T-helper 1 cell treated with Interleukin-12 subunit alpha and Interleukin-12 subunit beta and Interleukin-4 antibody, amounts not matched to agents 30 μg/mL and 1 μg/mL, for 36 hours (primary cell): ENCODE data around the gene GNG12.

Source experiments
- H3K27ac Mint-ChIP-seq: one replicate; pipeline ENCODE4 v1.8.0; 2021; ENCODE audit warnings: mild to moderate bottlenecking, mixed read lengths
- H3K27me3 Mint-ChIP-seq: one replicate; pipeline ENCODE4 v1.8.0; 2021; ENCODE audit warnings: low read depth, mixed read lengths
- H3K36me3 Mint-ChIP-seq: one replicate; pipeline ENCODE4 v1.8.0; 2021; ENCODE audit warnings: low read depth, mixed read lengths
- H3K4me1 Mint-ChIP-seq: one replicate; pipeline ENCODE4 v1.8.0; 2021; ENCODE audit warnings: low read depth, mixed read lengths
- H3K4me3 Mint-ChIP-seq: one replicate; pipeline ENCODE4 v1.8.0; 2021; ENCODE audit warnings: mild to moderate bottlenecking, moderate library complexity, mixed read lengths
- H3K9me3 Mint-ChIP-seq: one replicate; pipeline ENCODE4 v1.8.0; 2021; ENCODE audit warnings: mixed read lengths

GNG12 gene

GRCh38 chr1:67700692-67701410, 132.4 kb downstream of the GNG12 start:
- Mint-ChIP-seq H3K9me3 (no peaks in the 10 kb centered on the region), H3K4me3 (no peak overlapping the region), H3K27ac (no peak overlapping the region), H3K36me3 (no peaks in the 10 kb centered on the region), H3K4me1 (peaks cover under 1% of the 10 kb centered on the region), H3K27me3 (peaks cover 4% of the 10 kb centered on the region)

DNA sequence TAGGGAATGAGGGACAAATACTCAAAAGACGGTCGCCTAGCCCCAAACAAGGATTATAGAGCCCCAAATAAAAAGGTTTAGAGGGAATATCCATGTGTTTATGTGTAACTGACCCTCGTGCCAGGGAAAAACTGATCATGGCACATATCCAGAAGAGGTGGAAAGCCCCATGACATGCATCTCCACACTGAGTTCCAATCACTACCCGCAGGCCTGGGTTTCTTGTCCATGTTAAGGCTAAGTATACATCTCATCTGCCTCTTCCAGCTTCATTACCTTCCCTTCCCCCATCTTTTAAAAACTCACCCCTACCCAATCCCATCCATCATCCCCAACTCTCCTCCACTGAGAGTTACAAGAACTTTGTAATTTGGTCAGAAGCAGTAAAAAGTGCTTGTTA, 133.0 kb downstream of the GNG12 start:
- Mint-ChIP-seq H3K9me3 (no peaks in the 10 kb centered on the region), H3K4me3 (no peak overlapping the region), H3K27ac (no peak overlapping the region), H3K36me3 (no peaks in the 10 kb centered on the region), H3K27me3 (peaks cover 4% of the 10 kb centered on the region), H3K4me1 (peaks cover 3% of the 10 kb centered on the region)

DNA sequence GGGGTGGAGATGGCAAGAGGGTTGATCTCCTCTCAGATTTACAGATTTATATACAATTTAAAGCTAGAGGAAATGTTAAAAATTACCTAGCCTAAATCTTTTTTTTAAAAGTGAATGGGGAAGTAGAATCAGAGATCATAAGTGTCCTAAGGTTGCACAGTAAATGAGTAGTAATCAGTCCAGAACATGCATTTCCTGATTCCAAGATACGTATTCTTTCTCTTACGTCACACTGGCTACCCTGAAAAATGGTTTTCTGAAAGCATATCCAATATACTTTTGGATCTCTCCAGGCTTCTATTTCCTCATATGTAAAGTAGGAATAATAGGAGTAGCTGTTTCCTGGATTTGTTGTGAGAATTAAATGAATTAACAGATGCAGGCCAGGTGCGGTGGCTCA, 136.6 kb downstream of the GNG12 start:
- Mint-ChIP-seq H3K27me3 (peaks cover 4% of the 10 kb centered on the region), H3K9me3 (no peaks in the 10 kb centered on the region), H3K27ac (no peak overlapping the region), H3K4me3 (no peak overlapping the region), H3K4me1 (peaks cover 3% of the 10 kb centered on the region), H3K36me3 (no peaks in the 10 kb centered on the region)

- Mint-ChIP-seq H3K36me3 (no peaks in the 10 kb centered on the region), H3K4me1 (peaks cover 3% of the 10 kb centered on the region)
Observed at GRCh38 chr1:67695963-67696362, 137.3 kb downstream of the GNG12 start.

DNA sequence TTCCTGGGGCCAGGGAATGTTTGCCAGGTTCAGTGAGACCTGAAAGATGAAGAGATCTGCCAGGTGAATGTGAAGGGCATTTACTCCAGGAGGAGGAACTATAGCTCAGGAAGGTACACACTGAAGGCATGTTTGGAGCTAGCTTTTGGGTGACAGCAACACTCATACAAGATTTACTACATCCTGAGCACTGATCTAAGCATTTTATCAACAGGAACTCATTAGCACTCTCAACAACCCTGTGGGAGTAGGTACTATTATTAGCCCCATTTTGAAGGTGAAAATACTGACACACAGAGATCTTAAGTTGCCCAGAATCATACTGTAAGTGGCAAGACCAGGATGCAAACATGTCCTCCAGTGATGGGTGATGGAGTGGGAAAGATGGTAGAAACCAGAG, 141.6 kb downstream of the GNG12 start:
- Mint-ChIP-seq H3K4me1 (peaks cover 23% of the 10 kb centered on the region), H3K9me3 (no peaks in the 10 kb centered on the region), H3K27me3 (peaks cover 4% of the 10 kb centered on the region), H3K4me3 (no peak overlapping the region), H3K36me3 (peaks cover 25% of the 10 kb centered on the region), H3K27ac (no peak overlapping the region)

More at GRCh38 chr1:67695963-67696362, 137.3 kb downstream of the GNG12 start:
- H3K27me3 Mint-ChIP-seq, result peaks cover 4% of the 10 kb centered on the region
- H3K27ac Mint-ChIP-seq, result no peak overlapping the region
- no peaks in the 10 kb centered on the region for H3K9me3 Mint-ChIP-seq
- H3K4me3 Mint-ChIP-seq, result no peak overlapping the region

- Mint-ChIP-seq H3K4me1 (peaks cover 23% of the 10 kb centered on the region), H3K4me3 (no peak overlapping the region), H3K9me3 (no peaks in the 10 kb centered on the region), H3K36me3 (peaks cover 28% of the 10 kb centered on the region), H3K27ac (no peak overlapping the region), H3K27me3 (no peaks in the 10 kb centered on the region)
Observed at GRCh38 chr1:67690411-67690810, 142.9 kb downstream of the GNG12 start.

GRCh38 chr1:67690018-67690363, 143.3 kb downstream of the GNG12 start:
- Mint-ChIP-seq H3K4me3 (no peak overlapping the region), H3K36me3 (peaks cover 29% of the 10 kb centered on the region), H3K27ac (no peak overlapping the region), H3K4me1 (peaks cover 23% of the 10 kb centered on the region), H3K27me3 (no peaks in the 10 kb centered on the region), H3K9me3 (no peaks in the 10 kb centered on the region)

DNA sequence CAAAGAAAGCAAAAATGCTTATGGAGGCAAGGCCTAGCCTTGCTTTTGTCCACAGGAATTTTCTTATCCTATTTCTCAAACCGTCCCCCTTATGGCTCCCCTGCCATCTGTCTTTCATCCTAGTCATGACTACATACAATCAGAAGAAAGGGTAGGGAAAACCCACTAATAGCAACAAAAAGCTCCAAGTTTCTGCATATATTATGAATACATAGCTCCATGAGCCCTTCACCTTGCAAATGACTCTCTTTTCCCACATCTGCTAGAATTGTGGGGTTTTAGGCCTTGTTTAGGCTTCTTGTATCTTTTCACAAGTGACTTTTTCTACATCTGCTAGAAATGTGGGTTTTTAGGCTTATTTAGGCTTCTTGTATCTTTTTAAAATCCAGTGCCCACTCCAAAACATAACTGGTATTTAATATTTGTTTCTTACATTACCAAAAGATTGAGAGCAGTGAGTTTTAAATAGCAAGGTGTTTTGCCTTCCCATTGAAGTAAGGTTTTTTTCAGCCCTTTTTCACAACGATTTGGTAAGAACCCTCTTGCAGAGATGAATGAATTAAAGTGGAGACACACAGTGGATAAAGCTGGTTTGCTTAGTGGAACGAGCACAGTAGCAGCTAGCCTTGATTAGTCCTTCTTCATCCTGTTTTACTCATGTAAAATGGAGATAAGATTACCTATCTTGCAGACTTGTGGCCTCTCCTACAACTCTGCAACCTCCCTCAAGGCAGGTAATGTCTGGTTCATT, 143.8 kb downstream of the GNG12 start:
- Mint-ChIP-seq H3K9me3 (no peaks in the 10 kb centered on the region), H3K27ac (no peak overlapping the region), H3K27me3 (no peaks in the 10 kb centered on the region), H3K4me1 (peaks cover 23% of the 10 kb centered on the region), H3K4me3 (no peak overlapping the region), H3K36me3 (peaks cover 29% of the 10 kb centered on the region)

DNA sequence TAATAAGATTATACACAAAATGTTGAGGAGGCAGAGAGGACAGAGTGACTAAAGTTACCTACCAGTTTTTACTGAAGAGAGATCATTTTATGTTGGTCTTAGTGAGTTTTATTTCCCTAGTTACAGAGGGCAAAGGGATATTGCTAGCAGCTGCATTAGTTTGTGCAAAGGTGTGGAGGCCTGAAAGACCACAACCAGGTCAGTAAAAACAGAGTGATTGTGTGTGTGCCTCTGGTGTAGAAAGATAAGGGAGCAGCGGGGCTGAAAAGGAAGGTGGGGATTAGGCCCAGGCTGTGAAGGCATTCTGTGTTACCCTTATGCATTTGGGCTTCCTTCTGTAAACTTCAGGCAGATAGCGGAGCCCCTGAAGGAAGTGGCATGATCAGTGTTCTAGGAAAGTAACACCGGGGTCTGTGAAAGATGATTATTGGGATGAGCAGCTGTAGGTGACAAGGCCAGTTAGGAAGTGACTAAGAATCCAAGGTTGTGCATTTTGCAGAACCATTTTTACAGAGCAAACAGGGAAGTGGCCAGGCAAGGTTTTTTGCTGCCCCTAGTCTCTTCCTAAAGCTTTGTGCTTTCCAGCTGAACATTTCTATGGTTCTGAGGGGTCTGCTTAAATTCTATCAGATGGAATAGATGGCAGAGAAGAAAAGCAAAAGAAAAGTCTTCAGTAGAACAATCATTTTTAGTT, 144.6 kb downstream of the GNG12 start:
- Mint-ChIP-seq H3K27ac (no peak overlapping the region), H3K4me1 (peaks cover 29% of the 10 kb centered on the region), H3K27me3 (no peaks in the 10 kb centered on the region), H3K9me3 (no peaks in the 10 kb centered on the region), H3K36me3 (peaks cover 29% of the 10 kb centered on the region), H3K4me3 (peak overlapping the region; percentile 12)

DNA sequence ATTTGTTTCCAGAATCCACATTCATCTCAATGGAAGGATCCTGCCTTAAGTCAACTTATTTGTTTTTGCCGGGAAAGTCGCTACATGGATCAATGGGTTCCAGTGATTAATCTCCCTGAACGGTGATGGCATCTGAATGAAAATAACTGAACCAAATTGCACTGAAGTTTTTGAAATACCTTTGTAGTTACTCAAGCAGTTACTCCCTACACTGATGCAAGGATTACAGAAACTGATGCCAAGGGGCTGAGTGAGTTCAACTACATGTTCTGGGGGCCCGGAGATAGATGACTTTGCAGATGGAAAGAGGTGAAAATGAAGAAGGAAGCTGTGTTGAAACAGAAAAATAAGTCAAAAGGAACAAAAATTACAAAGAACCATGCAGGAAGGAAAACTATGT, 145.6 kb downstream of the GNG12 start:
- Mint-ChIP-seq H3K36me3 (peaks cover 29% of the 10 kb centered on the region), H3K9me3 (no peaks in the 10 kb centered on the region), H3K27ac (no peak overlapping the region), H3K27me3 (no peaks in the 10 kb centered on the region), H3K4me3 (peak overlapping the region; percentile 26), H3K4me1 (peaks cover 33% of the 10 kb centered on the region)

- Mint-ChIP-seq H3K36me3 (peaks cover 29% of the 10 kb centered on the region), H3K4me3 (peak overlapping the region; percentile 99), H3K4me1 (peaks cover 33% of the 10 kb centered on the region), H3K27ac (peak overlapping the region; percentile 95), H3K27me3 (no peaks in the 10 kb centered on the region), H3K9me3 (no peaks in the 10 kb centered on the region)
Observed at GRCh38 chr1:67687198-67687545, 146.1 kb downstream of the GNG12 start.

GRCh38 chr1:67686267-67687197, 146.7 kb downstream of the GNG12 start:
- H3K36me3 Mint-ChIP-seq, result peaks cover 29% of the 10 kb centered on the region
- peak overlapping the region; percentile 95 for H3K27ac Mint-ChIP-seq
- H3K27me3 Mint-ChIP-seq, result no peaks in the 10 kb centered on the region
- H3K4me1 Mint-ChIP-seq, result peaks cover 33% of the 10 kb centered on the region
- H3K4me3 Mint-ChIP-seq, result peak overlapping the region; percentile 99
- H3K9me3 Mint-ChIP-seq, result no peaks in the 10 kb centered on the region

- Mint-ChIP-seq H3K36me3 (peaks cover 29% of the 10 kb centered on the region), H3K4me1 (peaks cover 33% of the 10 kb centered on the region), H3K27ac (peak overlapping the region; percentile 99), H3K9me3 (no peaks in the 10 kb centered on the region), H3K4me3 (peak overlapping the region; percentile 99), H3K27me3 (no peaks in the 10 kb centered on the region)
Observed at GRCh38 chr1:67685558-67686266, 147.6 kb downstream of the GNG12 start.
